Renal cortex interstitium (tissue), 11 donors: Measurements from ENCODE around the gene RALGDS. TPM values are rescaled to one million over a fixed set of nuclear protein-coding genes. Genes with fewer than 3 reads are reported as not detected.

ENCODE experiments used
- DNase-seq, 11 donors: peaks; one replicate each; pipeline ENCODE4 v3.0.0-alpha.2; 2013; ENCODE audit warnings: low read depth in 9 of 11, low spot score in 4 of 11; ENCODE audit errors: extremely low read depth in 1 of 11
- polyA plus RNA-seq, 3 donors: library from polyadenylated mRNA; unstranded; fragments of 120-200 nt; gene quantifications; one replicate each; pipeline ENCODE4 v1.2.1, GENCODE V29; 2013; ENCODE audit not compliant: insufficient read length in 3 of 3

RALGDS gene
- polyA plus RNA-seq, 3 donors: 30.6 to 44.4 (median 40.2) TPM

DNA sequence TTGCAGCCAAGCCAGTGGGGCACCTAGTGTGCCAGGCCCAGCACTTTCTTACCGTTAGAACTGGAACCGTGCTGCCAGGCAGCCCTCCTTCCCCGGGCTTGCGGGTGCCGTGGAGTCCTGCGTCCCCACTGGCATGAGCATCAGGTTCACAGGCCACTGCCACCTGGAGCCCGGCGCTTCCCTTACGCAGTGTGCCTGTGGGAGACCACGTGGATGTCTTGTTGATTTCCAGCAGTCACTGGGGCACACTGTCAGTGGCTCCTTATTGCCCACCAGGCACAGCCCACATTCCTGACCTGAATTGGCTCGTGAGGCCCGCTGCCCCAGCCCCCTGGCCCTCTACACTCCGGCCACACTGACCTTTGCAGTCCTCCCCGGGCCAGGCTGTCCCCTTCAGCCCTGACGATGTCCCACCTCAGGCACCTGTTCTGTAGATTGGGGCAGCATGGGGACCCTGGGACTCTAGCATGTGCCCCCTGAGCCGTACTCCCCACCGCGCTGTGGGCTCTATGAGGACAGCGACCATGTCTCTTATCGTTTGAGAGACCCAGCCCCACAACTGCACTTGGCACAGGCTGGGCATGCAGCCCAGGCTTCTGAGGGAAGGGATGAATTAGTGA lies 69.6 kb downstream of the RALGDS start:
- no peak for DNase-seq

- no peak for DNase-seq
Measured at GRCh38 chr9:133050781-133051180, 70.3 kb downstream of the RALGDS start.

GRCh38 chr9:133050142-133050541 lies 70.9 kb downstream of the RALGDS start:
- DNase-seq: no peak

GRCh38 chr9:133049043-133049442 lies 72.0 kb downstream of the RALGDS start:
- no peak for DNase-seq

- DNase-seq: no peak
Measured at GRCh38 chr9:133048595-133048994, 72.4 kb downstream of the RALGDS start.

Other genes with a start within 250 kb of the RALGDS start
- 1 to 10 TPM; 4.1 to 5.0 (median 4.2) TPM for gene AK8, start 243.0 kb downstream of the RALGDS start, polyA plus RNA-seq
- 10 to 100 TPM in 1 of 3 donors, 1 to 10 TPM in 2; 9.0 to 11.1 (median 9.6) TPM for gene SPACA9, start 242.3 kb downstream of the RALGDS start, polyA plus RNA-seq
- 10 to 100 TPM; 41.7 to 65.4 (median 45.4) TPM for gene TSC1, start 176.6 kb downstream of the RALGDS start, polyA plus RNA-seq
- 1 to 10 TPM in 1 of 3 donors, under 1 TPM in 2; 0.62 to 1.0 (median 0.70) TPM for gene GFI1B, start 142.5 kb downstream of the RALGDS start, polyA plus RNA-seq
- 10 to 100 TPM; 63.4 to 75.6 (median 74.4) TPM for gene GTF3C5, start 90.2 kb downstream of the RALGDS start, polyA plus RNA-seq
- gene CEL, start 59.3 kb downstream of the RALGDS start, polyA plus RNA-seq: 1 to 10 TPM; 3.3 to 4.8 (median 4.0) TPM
- 1 to 10 TPM; 1.8 to 3.0 (median 2.2) TPM for gene GBGT1, start 42.7 kb upstream of the RALGDS start, polyA plus RNA-seq
- gene OBP2B, start 88.0 kb upstream of the RALGDS start, polyA plus RNA-seq: under 1 TPM in 1 of 3 donors, not detected in 2; 0.34 TPM
- gene ABO, start 154.0 kb upstream of the RALGDS start, polyA plus RNA-seq: 10 to 100 TPM; 10.3 to 27.8 (median 17.7) TPM
- 10 to 100 TPM; 21.2 to 31.3 (median 29.9) TPM for gene SURF6, start 214.9 kb upstream of the RALGDS start, polyA plus RNA-seq
- 10 to 100 TPM; 22.9 to 32.5 (median 29.2) TPM for gene MED22, start 226.9 kb upstream of the RALGDS start, polyA plus RNA-seq
- 1,000 to 10,000 TPM; 2,380 to 2,771 (median 2,510) TPM for gene RPL7A, start 227.0 kb upstream of the RALGDS start, polyA plus RNA-seq
- 10 to 100 TPM; 43.6 to 52.8 (median 52.4) TPM for gene SURF1, start 235.2 kb upstream of the RALGDS start, polyA plus RNA-seq
- 10 to 100 TPM; 21.6 to 26.3 (median 25.3) TPM for gene SURF2, start 235.3 kb upstream of the RALGDS start, polyA plus RNA-seq